NK-92 (cell line): Measurements from ENCODE around the gene SLC25A20.
"Not testable (repeated sequence)": the region's sequence is repeated elsewhere in the genome, so short reads cannot be mapped to it uniquely, and the experiment has no call there.

Source experiments
- DNase-seq: peaks from one replicate; lab custom pipeline; 2025; ENCODE audit not compliant: unreplicated experiment; lab: John Stamatoyannopoulos, UW

The SLC25A20 gene, protein sequence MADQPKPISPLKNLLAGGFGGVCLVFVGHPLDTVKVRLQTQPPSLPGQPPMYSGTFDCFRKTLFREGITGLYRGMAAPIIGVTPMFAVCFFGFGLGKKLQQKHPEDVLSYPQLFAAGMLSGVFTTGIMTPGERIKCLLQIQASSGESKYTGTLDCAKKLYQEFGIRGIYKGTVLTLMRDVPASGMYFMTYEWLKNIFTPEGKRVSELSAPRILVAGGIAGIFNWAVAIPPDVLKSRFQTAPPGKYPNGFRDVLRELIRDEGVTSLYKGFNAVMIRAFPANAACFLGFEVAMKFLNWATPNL

DNA sequence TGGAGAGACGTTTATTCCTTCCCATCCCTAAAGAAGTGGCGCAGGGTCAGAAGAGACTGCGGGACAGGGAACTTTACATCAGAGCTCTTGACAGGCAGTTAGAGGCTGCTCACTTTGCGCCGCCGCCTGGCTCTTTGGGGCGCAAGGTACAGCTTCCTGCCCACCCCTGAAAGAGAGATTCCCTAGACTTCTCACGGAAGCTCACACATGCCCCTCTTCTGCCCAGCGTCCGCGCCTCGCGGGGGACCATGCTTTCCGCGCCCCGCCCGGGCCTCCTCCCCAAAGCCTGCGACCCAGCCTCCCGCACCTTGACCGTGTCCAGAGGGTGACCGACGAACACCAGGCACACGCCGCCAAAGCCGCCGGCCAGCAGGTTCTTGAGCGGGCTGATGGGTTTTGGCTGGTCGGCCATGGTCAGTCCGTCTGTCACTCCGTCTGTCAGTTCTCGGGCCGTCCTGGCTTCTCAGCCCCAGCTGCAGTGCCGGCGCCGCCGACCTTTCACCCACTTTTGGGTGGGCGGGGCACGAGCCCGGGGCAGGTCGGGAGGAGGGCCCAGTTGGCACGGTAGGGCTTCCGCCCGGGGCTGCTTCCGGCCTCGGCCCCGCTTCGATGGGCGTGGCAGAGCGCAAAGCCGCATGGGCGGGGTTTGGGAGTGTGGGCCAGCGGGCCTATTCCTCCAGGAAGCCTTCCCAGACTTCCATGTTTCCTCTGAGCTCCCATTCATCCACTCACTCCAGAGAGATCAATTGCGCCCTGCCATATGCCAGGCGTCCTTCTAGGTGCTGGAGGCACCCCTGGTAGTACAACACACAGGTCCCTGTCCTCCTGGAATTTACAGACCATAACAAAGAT lies at the start of gene SLC25A20:
TSS of gene SLC25A20 (minus strand) at position 500 of the 852 bp plus-strand sequence. CDS start at position 412, 88 bp downstream.
- peak; percentile 13 for DNase-seq

GRCh38 chr3:48945891-48946549 lies 47.3 kb upstream of the SLC25A20 start:
- no peak for DNase-seq

- DNase-seq: no peak
These were observed 46.8 kb upstream of the SLC25A20 start for GRCh38 chr3:48945432-48945831.

DNA sequence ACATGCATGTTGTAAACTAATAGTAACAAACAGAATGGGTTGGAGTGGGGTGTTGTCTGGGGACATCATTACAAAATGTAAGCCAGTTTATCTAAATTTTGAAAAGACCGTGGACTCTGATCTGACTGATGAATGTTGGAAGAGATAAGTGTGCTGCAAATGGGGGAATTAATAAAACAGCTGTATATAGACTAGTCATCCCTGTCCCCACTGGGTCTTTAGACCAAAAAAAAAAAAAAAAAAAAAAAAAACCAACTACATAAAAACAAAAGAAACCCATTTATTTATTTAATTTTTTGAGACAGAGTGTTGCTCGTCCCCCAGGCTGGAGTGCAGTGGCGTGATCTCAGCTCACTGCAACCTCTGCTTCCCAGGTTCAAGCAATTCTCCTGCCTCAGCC lies 40.0 kb upstream of the SLC25A20 start:
- DNase-seq: no peak

DNA sequence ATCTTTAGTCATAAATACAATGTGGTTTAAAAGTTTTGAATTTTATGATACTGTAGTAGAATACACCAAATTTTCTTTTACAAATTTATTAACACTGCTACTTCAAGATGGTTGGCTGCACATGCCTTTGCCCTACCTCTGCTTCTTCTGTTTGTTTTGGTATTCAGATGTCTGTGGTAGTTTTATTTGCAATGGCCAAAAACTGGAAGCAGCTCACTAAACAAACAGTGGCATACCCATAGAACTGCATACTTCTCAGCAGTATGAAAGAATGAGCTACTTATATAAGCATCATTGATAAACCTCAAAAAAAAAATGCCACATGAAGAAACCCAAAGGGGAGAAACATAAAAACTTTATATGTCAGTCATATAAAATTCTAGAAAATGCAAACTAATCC lies 39.5 kb upstream of the SLC25A20 start:
- DNase-seq: no peak

DNA sequence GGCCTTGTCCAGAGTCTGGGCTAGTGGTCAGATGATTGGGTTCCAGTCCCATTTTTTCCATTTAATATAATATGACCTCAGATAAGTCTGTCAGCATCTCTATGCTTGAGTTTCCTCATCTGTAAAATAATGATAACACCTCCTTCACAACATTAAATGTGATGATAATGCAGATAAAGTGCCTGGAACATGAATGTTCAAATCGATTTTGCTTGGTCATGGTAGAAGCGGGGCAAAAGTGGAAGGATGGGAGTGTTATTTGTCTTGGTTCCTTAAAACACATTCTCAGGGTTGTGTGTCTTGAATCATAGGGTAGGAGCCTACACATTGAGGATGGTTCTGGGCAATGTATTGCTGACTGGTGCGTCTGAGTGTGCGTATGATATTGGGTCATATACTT lies 36.8 kb upstream of the SLC25A20 start:
- DNase-seq: no peak

- no peak for DNase-seq
These were observed 35.8 kb upstream of the SLC25A20 start for GRCh38 chr3:48934333-48934991.

DNA sequence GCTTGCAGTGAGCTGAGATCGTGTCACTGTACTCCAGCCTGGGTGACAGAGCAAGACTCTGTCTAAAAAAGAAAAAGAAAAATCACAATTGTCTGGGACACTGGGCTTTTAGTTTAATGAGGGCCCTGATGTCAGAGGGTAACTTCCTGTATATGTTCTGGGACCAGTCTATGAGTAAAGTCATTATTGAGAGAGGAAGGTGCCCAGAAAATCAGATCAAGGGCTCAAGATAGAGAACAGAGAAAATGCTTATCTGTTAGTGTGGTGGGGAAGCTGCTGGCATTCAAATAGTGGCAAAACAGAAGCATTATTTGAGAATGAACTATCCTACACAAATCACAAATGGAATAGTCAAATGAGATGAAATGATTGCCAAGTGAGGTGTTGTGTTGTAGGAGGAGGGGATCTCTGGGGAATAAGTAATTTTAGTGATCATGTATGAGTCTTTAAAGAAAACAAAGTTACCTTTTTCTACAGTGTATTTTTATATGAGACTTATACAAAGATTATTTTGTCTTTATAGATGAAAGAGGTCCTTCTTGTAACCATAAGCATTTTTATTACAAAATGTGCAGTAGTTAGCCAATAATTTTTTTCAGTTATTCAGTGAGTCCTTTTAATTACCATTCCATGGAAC lies 33.4 kb upstream of the SLC25A20 start:
- no peak for DNase-seq

DNA sequence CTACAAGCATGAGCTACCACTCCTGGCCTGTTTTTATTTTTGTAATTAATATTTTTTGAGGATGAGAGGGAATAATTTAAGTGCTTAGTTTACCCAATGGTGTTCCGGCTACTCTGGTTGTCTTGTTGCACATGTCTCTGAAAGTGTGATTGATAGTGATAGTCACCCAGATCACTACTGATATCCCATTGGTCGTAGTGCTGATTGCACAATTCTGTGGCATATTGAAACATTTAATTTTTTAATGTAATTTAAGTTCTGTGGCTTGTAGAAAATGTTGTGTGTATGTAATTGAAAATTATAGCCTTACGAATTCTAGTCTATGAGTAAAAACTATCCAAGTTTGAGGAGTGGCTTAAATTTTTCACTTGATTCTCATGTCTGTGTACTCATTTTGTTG lies 31.9 kb upstream of the SLC25A20 start:
- no peak for DNase-seq

GRCh38 chr3:48929358-48930035 lies 30.8 kb upstream of the SLC25A20 start:
- DNase-seq: no peak

- no peak for DNase-seq
These were observed 30.0 kb upstream of the SLC25A20 start for GRCh38 chr3:48928679-48929078.

DNA sequence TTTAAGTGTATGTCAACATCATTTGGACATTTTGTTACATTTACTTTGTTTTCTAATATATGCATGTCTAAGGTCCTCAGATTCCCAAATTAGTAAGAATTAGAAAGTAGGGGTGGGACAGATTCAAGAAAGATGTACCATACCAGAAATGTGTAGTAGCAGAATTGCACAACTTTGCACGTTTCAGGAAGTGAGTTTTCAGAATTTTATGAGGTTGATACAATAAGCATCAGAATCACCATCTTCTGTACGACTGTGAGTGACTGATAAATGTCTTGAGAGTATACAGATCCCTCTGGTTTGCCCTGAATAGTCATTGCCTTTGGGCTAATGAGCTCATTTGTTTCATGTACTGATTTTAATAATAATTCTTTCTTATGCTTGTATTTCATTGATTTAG lies 29.2 kb upstream of the SLC25A20 start:
- no peak for DNase-seq

DNA sequence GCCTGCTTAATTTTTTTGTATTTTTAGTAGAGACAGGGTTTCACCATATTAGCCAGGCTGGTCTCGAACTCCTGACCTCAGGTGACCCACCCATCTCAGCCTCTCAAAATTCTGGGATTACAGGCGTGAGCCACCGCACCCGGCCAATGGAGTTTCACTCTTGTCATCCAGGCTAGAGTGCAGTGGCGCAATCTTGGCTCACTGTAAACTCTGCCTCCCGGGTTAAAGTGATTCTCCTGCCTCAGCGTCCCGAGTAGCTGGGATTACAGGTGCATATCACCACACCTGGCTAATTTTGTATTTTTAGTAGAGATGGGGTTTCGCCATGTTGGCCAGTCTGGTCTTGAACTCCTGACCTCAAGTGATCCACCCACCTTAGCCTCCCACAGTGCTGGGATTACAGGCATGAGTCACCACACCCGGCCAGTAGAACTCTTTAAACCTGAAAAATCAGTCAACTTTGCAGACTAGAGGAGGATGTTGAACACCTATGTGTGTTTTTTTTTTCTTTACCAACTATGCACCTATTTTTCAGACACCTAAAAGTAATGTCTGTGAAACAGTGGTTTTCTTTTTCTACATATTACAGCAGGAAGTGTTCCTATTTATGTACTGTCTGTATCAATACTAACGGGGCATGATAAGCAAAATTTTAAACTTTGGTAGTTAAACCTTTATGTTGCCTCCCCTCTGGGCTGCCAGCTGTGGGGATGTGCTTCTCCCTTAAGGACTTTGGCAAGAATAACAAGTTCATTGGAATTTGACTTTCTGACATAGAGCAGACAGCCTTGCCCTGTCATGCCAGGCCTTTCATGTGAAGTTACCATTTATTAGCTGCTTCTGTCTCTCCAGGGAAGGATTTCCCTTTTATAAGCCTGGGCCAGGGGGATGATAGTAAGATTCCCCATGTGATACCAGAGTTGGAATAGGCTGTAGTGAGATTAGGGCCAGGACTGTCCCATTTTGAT lies 28.0 kb upstream of the SLC25A20 start:
- no peak for DNase-seq

DNA sequence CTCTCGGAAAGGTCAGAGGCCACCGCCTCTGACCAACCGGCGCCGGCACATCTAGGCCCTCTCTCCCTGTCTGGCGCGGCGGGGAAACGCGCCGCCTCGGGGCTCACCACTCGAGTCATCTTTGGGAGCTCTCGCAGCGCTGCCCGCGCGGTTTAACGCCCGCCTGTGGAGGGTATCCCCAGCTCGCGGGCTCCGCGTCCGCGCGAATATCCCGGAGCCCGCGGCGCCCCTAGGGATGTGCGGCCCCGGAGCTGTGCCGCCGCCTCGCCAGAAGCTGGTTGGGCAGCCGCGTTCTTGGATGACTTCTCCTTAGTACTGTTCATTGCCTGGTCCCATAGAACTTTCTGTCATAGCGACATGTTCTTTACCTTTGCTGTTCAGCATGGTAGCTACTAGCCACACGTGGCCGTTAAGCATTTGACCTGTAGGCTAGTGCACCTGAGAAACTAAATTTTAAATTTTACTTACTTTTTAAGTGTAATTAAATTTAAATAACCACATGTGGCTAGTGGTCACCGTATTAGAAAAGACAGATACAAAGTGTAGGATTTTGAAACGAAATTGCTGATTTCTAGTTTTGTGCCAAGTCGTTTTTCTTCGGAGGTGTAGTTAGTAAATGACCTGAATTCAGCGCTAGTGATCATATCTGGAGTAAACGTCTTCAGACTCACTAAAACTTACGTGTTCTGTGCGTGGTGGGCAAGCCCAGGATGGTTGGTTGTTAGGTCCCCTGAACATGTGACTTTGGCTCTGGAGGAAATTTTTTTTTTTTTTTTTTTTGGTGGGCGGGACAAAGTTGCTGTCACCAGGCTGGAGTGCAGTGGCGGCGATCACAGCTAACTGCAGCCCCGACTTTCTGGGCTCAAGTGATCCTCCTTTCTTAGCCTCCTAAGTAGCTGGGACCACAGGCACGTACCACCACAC lies 20.8 kb upstream of the SLC25A20 start:
- no peak for DNase-seq

DNA sequence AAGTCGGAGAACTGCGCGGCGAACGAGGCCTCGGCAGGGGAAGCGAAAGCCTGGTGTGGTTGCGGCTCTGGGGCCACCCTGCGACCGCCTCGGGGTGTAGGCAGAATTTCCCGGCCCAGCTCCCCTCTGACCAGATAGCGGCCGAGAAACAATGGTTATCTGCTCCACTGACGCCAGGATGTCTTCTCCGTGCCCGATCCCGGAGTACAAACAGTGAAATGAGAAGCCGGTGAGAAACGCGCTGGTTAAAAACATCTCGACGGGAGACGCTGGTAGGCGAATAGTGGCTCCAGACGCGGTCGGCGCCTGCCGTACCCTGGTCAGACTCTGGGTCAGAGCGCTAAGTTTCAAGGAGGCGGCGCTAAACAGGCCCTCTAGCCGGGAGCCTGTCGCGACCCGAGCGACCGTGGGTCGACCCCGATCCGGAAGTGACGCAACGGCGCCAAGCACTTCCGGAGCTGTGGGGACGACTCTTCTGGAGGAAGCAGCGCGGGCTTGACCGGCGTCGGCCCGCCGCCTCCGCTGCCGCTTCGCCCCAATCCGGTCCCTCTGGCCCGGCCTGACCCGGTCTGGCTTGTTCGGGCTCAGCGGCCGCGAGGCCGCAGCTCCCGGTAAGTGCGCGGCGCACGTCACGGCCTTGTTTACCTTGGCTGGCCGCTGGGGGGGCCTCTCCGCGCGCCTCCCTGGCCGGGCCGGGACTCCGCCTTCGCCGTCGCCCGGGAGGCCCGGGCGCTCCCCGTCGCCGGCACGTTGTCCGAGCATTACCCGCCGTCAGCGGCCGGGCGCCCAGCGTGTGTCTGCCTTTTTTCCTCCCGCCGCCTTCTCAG lies 19.9 kb upstream of the SLC25A20 start, which contains the start of gene ARIH2:
TSS of gene ARIH2 (plus strand) at position 455 of the 827 bp plus-strand sequence. CDS start 8,717 bp downstream, outside the sequence.
- DNase-seq: peak; percentile 11

GRCh38 chr3:48915296-48915695 lies 16.6 kb upstream of the SLC25A20 start:
- no peak for DNase-seq

GRCh38 chr3:48907026-48907425 lies 8.3 kb upstream of the SLC25A20 start:
- DNase-seq: not testable (repeated sequence)
